GM23338 (cell line): Measurements from ENCODE around the gene PRR36. TPM values are rescaled to one million over a fixed set of nuclear protein-coding genes. Genes with fewer than 3 reads are reported as not detected.

Source experiments
- ATAC-seq: fragments of 200-7000 bp; cut with Tn5 transposase; 3 replicates; pipeline ENCODE4 v1.9.1; 2020
- DNase-seq: peaks from one replicate; pipeline ENCODE4 v3.0.0-alpha.2; 2015; ENCODE audit warnings: low spot score
- H2AFZ ChIP-seq: fragments of 200-600 bp; sonication (generic); 2 replicates; pipeline ENCODE4 v1.8.0; 2016; ENCODE audit warnings: antibody characterized with exemption, mild to moderate bottlenecking, moderate library complexity
- H3F3A ChIP-seq: fragments of 200-600 bp; sonication (generic); replicated peaks from 2 replicates; pipeline ENCODE4 v1.8.0; 2017; ENCODE audit warnings: antibody characterized with exemption, mixed run types, low read depth
- H3K27ac ChIP-seq: fragments of 200-600 bp; sonication (generic); 2 replicates; pipeline ENCODE4 v1.6.1; 2016; ENCODE audit warnings: low read depth
- H3K27me3 ChIP-seq: fragments of 200-600 bp; sonication (generic); 2 replicates; pipeline ENCODE4 v1.8.0; 2016; ENCODE audit warnings: mild to moderate bottlenecking, mixed run types, moderate library complexity; ENCODE audit not compliant: insufficient read depth
- H3K36me3 ChIP-seq: fragments of 200-600 bp; sonication (generic); 2 replicates; pipeline ENCODE4 v1.8.0; 2016; ENCODE audit warnings: mild to moderate bottlenecking; ENCODE audit not compliant: insufficient read depth
- H3K4me1 ChIP-seq: fragments of 200-600 bp; sonication (generic); 2 replicates; pipeline ENCODE4 v1.8.0; 2016; ENCODE audit warnings: mild to moderate bottlenecking, moderate library complexity; ENCODE audit not compliant: insufficient read depth
- H3K4me2 ChIP-seq: fragments of 200-600 bp; sonication (generic); 2 replicates; pipeline ENCODE4 v1.7.1; 2017; ENCODE audit warnings: mixed run types
- H3K4me3 ChIP-seq: fragments of 200-600 bp; sonication (generic); 2 replicates; pipeline ENCODE4 v1.6.1; 2016; ENCODE audit warnings: mixed run types
- H3K79me2 ChIP-seq: fragments of 200-600 bp; sonication (generic); replicated peaks from 2 replicates; pipeline ENCODE4 v1.8.0; 2017; ENCODE audit warnings: mild to moderate bottlenecking; ENCODE audit not compliant: insufficient read depth
- H3K9me2 ChIP-seq: fragments of 200-600 bp; sonication (generic); 2 replicates; pipeline ENCODE4 v1.8.0; 2017; ENCODE audit not compliant: insufficient read depth
- H4K20me1 ChIP-seq: fragments of 200-600 bp; sonication (generic); replicated peaks from 2 replicates; pipeline ENCODE4 v1.8.0; 2017; ENCODE audit warnings: mild to moderate bottlenecking; ENCODE audit not compliant: insufficient read depth
- H3K27ac Mint-ChIP-seq: 2 replicates; pipeline ENCODE4 v1.8.0; 2020; ENCODE audit warnings: inconsistent platforms, mild to moderate bottlenecking, moderate library complexity, mixed read lengths
- H3K27me3 Mint-ChIP-seq: 3 replicates; pipeline ENCODE4 v1.8.0; 2022; ENCODE audit warnings: low read depth, mild to moderate bottlenecking, moderate library complexity, mixed read lengths, inconsistent platforms; ENCODE audit not compliant: insufficient read depth, poor library complexity
- H3K36me3 Mint-ChIP-seq: 3 replicates; pipeline ENCODE4 v1.8.0; 2021; ENCODE audit warnings: low read depth, mild to moderate bottlenecking, inconsistent platforms, moderate library complexity, mixed read lengths
- H3K4me1 Mint-ChIP-seq: 3 replicates; pipeline ENCODE4 v1.8.0; 2020; ENCODE audit warnings: mild to moderate bottlenecking, inconsistent platforms, mixed read lengths
- H3K4me3 Mint-ChIP-seq: 3 replicates; pipeline ENCODE4 v1.8.0; 2021; ENCODE audit warnings: moderate library complexity, mild to moderate bottlenecking, inconsistent platforms, mixed read lengths
- H3K9me3 Mint-ChIP-seq: 3 replicates; pipeline ENCODE4 v1.8.0; 2020; ENCODE audit warnings: moderate library complexity, mild to moderate bottlenecking, inconsistent platforms, mixed read lengths
- ETS1 ChIP-seq: IDR thresholded peaks from 2 replicates; pipeline ENCODE4 v1.6.1; 2016; ENCODE audit warnings: antibody characterized with exemption
- EZH2 ChIP-seq: fragments of 200-600 bp; sonication (generic); IDR thresholded peaks from one replicate; pipeline ENCODE4 v1.8.0; 2017; ENCODE audit warnings: antibody characterized with exemption, mild to moderate bottlenecking, low read depth; ENCODE audit not compliant: unreplicated experiment
- EZH2phosphoT487 ChIP-seq: fragments of 200-600 bp; sonication (generic); IDR thresholded peaks from one replicate; pipeline ENCODE4 v1.8.1; 2018; ENCODE audit warnings: antibody characterized with exemption; ENCODE audit not compliant: unreplicated experiment
- JUNB ChIP-seq: IDR thresholded peaks from one replicate; pipeline ENCODE4 v1.6.1; 2016; ENCODE audit warnings: antibody characterized with exemption; ENCODE audit not compliant: unreplicated experiment
- REST ChIP-seq: IDR thresholded peaks from one replicate; pipeline ENCODE4 v1.6.1; 2018; ENCODE audit warnings: antibody characterized with exemption; ENCODE audit not compliant: unreplicated experiment
- ZNF114 ChIP-seq: fragments of 250-450 bp; sonication (Bioruptor Pico); IDR thresholded peaks from 2 replicates; pipeline ENCODE4 v1.5.0; 2020; ENCODE audit warnings: mild to moderate bottlenecking, moderate library complexity
- ZNF331 ChIP-seq: fragments of 250-450 bp; sonication (Bioruptor Pico); IDR thresholded peaks from 2 replicates; pipeline ENCODE4 v1.5.0; 2020; ENCODE audit warnings: low read depth, mild to moderate bottlenecking, moderate library complexity
- ZNF462 ChIP-seq: fragments of 250-450 bp; sonication (Bioruptor Pico); IDR thresholded peaks from 2 replicates; pipeline ENCODE4 v1.5.0; 2020; ENCODE audit warnings: mild to moderate bottlenecking, moderate library complexity
- polyA plus RNA-seq: library from polyadenylated mRNA; unstranded; fragments of >200 nt; fragmentation: Nextera tagmentation; extraction: Ambion mirVana; gene quantifications from 2 replicates; pipeline ENCODE4 v1.2.1, GENCODE V29; 2016
- total RNA-seq: library from RNA; depleted of rRNA; stranded (reverse); fragments of >200 nt; shearing (Covaris generic); gene quantifications from 2 replicates; pipeline ENCODE4 v1.2.3, GENCODE V29; 2014

Gene PRR36
- total and polyA plus RNA-seq, 2 experiments from 2014 or later, result 17.6 to 17.9 TPM

- H3K27ac ChIP-seq, result no peak overlapping the region
- no peak overlapping the region for H3K27ac Mint-ChIP-seq
- no peaks in the 10 kb centered on the region for H3K9me2 ChIP-seq
- H3K4me3 Mint-ChIP-seq, result no peak overlapping the region
- H3K36me3 Mint-ChIP-seq, result no peaks in the 10 kb centered on the region
- H3F3A ChIP-seq, result no peaks in the 10 kb centered on the region
- H3K4me3 ChIP-seq, result no peak overlapping the region
- no peaks in the 10 kb centered on the region for H4K20me1 ChIP-seq
- no peaks in the 10 kb centered on the region for H3K79me2 ChIP-seq
- peaks cover 30% of the 10 kb centered on the region for H3K9me3 Mint-ChIP-seq
- ATAC-seq (no peak), DNase-seq (no peak)
- TF ChIP-seq ZNF462 (CRISPR knock-in tag), result no peak
- TF ChIP-seq ETS1, result no peak
- TF ChIP-seq REST, result no peak
- TF ChIP-seq ZNF331 (CRISPR knock-in tag), result no peak
- TF ChIP-seq ZNF114, result no peak
- no peak for TF ChIP-seq JUNB
- no peak for TF ChIP-seq EZH2phosphoT487
- TF ChIP-seq EZH2, result no peak
- no peaks in the 10 kb centered on the region for H3K27me3 ChIP-seq
- no peak overlapping the region for H2AFZ ChIP-seq
- H3K36me3 ChIP-seq, result no peaks in the 10 kb centered on the region
- H3K4me2 ChIP-seq, result no peak overlapping the region
- no peaks in the 10 kb centered on the region for H3K4me1 ChIP-seq
- no peaks in the 10 kb centered on the region for H3K4me1 Mint-ChIP-seq
- peaks cover 15% of the 10 kb centered on the region for H3K27me3 Mint-ChIP-seq
Measured at GRCh38 chr19:7820588-7820987, 53.6 kb downstream of the PRR36 start.
